22Rv1 (cell line): Measurements from ENCODE around the gene CROCC2.

Experiments
- H3K27ac ChIP-seq: fragments of 450-650 bp; 2 replicates; pipeline ENCODE4 v1.5.1; 2017
- ZFX ChIP-seq: fragments of 450-650 bp; IDR thresholded peaks from 2 replicates; pipeline ENCODE4 v1.6.1; 2017; ENCODE audit warnings: antibody characterized with exemption, borderline replicate concordance
- TF ChIP-seq, protein P1 (sequence below): fragments of 450-650 bp; IDR thresholded peaks from 2 replicates; pipeline ENCODE4 v1.5.1; 2017; ENCODE audit warnings: mild to moderate bottlenecking

Gene CROCC2

DNA sequence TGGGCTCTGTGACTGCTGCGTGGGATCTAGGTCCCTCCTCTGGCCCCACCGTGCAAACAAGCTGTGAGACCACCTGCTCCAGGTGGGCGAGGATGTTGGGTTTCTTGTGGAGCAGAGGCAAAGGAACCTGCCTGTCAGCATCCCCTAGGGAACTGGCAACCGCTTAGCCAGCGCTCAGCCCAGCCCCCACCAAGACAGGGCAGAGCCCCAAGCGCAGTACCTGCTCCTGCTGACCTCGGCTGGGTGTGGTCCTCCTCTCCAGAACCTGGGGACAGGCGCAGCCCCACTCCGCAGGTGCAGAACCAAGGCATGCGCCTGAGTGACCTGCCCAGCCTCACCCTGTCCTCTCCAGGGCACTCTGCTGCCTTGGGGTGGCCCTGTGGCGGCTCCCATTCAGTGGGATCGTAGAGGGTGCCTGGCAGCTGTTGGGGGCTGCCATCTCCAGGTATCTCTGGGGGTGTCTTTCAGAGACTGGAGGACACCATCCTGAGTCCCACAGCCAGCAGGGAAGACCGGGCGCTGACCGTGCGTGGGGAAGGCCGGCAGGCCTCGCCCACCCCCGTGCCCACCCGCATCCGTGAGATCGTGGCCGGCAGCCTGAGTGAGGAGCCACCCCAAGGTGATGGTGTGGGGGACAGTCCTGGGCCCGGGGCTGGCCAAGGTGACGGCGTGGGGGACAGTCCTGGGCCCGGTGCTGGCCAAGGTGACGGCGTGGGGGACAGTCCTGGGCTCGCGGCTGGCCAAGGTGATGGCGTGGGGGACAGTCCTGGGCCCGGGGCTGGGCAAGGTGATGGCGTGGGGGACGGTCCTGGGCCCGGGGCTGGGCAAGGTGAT, 12.3 kb downstream of the CROCC2 start:
- no peak overlapping the region for H3K27ac ChIP-seq
- TF ChIP-seq, protein P1, sequence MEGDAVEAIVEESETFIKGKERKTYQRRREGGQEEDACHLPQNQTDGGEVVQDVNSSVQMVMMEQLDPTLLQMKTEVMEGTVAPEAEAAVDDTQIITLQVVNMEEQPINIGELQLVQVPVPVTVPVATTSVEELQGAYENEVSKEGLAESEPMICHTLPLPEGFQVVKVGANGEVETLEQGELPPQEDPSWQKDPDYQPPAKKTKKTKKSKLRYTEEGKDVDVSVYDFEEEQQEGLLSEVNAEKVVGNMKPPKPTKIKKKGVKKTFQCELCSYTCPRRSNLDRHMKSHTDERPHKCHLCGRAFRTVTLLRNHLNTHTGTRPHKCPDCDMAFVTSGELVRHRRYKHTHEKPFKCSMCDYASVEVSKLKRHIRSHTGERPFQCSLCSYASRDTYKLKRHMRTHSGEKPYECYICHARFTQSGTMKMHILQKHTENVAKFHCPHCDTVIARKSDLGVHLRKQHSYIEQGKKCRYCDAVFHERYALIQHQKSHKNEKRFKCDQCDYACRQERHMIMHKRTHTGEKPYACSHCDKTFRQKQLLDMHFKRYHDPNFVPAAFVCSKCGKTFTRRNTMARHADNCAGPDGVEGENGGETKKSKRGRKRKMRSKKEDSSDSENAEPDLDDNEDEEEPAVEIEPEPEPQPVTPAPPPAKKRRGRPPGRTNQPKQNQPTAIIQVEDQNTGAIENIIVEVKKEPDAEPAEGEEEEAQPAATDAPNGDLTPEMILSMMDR = no peak
- no peak for TF ChIP-seq ZFX

DNA sequence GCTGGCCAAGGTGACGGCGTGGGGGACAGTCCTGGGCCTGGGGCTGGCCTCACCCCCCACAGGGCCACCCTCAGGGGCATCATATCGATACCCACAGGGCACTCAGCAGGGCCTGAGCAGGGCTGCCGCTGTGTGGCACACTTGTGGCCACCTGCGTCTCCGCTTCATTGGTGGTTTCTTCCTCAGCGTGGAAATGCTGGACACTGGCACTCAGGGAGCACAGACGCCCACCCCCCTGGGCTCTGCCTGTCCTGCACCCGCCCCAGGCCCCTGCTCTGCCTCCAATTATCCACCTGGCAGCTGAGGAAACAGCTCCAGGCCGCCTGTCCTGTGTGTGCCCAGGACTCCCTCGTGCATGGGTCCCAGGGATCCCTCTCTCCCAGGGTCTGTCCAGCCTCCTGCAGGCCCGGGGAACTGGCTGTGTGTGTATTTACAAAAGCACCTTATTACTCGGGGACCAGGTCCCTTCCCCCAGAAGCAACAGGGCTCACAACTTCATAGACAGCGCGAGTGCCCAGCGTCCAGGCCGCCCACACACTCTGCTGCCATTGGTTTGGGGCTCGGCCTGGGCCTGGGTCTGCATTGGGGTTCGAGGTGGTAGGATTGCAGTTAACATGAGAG, 13.1 kb downstream of the CROCC2 start:
- H3K27ac ChIP-seq = no peak overlapping the region
- no peak for TF ChIP-seq ZFX
- TF ChIP-seq, protein P1 = no peak

DNA sequence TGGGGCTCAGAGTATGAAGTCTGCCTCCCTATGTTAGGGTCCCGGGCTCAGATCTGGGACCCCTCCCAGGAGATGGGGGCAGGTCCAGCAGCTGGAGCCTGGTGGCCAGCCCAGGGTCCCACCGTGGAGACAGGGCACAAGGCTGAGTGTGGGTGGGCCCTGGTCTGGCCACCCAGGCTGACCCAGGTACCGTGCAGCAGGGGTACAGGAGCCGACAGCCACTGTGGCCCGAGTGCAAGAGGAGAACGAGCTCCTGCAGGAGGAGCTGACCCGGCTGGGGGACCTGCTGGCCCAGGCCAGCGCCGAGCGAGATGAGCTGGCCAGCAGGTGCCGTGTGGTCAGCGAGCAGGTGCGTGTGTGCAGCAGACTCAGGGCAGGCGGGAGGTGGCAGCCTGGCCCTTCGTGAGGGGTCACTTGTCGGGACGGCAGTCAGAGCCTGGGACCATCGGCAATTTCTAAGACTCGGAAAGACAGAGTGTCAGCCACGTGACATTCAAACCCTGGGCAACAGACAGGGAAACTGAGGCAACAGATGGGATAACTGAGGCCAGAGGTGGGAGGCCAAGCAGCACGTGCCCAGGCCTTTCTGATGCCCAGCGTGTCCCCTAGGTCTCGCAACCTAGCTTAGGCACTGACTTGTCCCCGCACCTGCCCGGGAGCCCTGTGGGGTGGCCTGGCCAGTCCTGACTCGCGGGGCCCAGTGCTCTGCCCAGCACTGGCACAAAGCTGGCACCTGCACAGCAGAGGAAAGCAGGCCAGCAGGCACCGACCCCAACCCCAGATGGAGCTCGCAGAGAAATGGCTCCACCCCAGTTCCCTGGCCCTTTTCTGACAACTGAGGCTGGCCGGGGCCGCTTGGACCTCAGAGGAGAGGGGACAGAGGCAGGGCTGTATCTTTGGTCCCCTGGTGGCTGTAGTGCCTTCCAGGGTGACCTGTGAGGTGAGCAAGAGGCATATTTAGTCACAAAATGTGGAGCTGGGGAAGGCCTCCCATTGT, 13.9 kb downstream of the CROCC2 start:
- TF ChIP-seq ZFX = no peak
- TF ChIP-seq, protein P1 = no peak
- no peak overlapping the region for H3K27ac ChIP-seq

DNA sequence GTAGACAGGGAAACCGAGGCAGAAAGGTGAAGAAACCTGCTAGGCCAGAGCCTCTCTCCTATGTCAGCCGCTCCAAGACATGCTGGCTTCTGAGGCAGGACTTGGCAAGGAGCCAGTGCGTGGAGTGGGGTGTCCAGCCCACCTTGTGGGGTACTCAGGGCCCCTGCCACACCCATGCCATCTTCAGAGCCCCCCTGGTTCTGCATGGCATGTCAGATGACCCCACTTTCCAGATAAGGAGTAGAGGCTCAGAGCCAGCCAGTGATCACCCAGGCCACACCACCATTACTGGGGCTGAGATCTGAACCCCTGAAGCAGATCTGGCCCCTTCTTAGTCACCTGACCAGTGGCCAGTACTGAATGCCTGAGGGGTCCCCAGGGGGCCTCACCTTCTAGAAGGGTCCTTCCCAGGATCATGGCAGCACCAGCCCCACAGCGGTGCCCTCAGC, 14.7 kb downstream of the CROCC2 start:
- H3K27ac ChIP-seq = no peak overlapping the region
- no peak for TF ChIP-seq ZFX
- TF ChIP-seq, protein P1 = no peak

DNA sequence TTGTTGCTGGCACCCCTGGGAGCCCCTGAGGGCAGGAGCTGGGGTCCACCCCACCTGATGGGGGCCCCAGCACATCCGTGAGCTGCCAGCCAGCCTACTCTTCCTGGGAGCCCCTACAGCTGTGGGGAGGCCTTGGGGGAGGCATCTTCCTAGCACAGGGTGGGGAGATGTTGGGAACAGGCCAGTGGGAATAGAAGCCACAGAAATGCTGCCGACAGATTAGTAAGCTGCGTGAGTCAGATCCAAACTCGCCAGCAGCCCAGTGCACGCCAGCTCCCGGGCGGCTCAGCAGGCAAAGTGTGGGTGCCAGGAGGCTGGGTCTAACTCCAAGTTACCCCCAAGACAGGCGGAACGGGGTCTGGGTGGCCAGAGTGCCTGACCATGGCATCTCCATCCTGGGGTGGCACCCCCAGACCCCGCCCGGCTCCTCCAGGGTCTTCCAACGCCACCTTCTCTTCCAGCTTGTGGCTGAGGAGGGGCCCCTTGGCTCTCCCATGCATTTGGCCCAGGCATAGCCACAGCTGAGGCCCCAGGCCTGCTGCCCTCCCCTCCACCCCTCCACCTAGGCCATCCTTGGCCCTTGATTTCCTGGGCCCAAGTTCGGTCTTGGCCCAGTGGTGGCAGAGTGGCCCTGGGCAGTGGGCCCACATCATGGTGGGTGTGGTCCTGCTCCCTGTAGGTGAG, 15.3 kb downstream of the CROCC2 start:
- no peak overlapping the region for H3K27ac ChIP-seq
- TF ChIP-seq, protein P1 = no peak
- no peak for TF ChIP-seq ZFX

DNA sequence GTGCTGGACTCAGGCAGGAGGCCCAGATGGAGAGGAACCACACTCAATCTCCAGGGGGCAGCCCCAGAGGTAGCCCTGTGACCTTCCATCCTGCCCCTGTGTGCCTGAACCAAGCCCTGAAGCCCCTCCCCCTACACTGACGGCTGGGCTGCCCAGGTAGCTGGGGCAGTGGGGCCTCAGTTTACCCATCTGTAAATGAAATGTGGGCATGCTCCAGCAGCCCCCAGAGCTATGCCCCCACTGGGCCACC, 15.8 kb downstream of the CROCC2 start:
- no peak overlapping the region for H3K27ac ChIP-seq
- TF ChIP-seq, protein P1 = no peak
- TF ChIP-seq ZFX = no peak
